Uterus (tissue), 2 donors: ENCODE data around the gene ATAD3B.
"Not testable (repeated sequence)": the region's sequence is repeated elsewhere in the genome, so short reads cannot be mapped to it uniquely, and the experiment has no call there.

Experiments used
- CTCF ChIP-seq, 4 experiments: fragments of 200-600 bp in 2 of 4; fragments of 450-650 bp in 2 of 4; sonication (generic) in 2 of 4; IDR thresholded peaks; one replicate each; pipeline ENCODE4 v1.5.1; 2016 to 2019; ENCODE audit warnings: antibody characterized with exemption in 4 of 4, mild to moderate bottlenecking in 2 of 4, moderate library complexity in 1 of 4
- POLR2A ChIP-seq, 2 donors: fragments of 450-650 bp; IDR thresholded peaks; one replicate each; pipeline ENCODE4 v1.6.1; 2016; ENCODE audit warnings: antibody characterized with exemption in 2 of 2, mild to moderate bottlenecking in 1 of 2, moderate library complexity in 1 of 2

GRCh38 chr1:1472053-1472876 lies 700 bp downstream of the ATAD3B start:
- not testable (repeated sequence) for TF ChIP-seq CTCF, POLR2A (IDR thresholded peaks at IDR 0.05)
